Skeletal muscle satellite cell (primary cell): ENCODE results near the gene SRSF3.
"Not testable (repeated sequence)": the region's sequence is repeated elsewhere in the genome, so short reads cannot be mapped to it uniquely, and the experiment has no call there.

Source experiments
- H3K27me3 ChIP-seq: 2 replicates; pipeline ENCODE4 v1.7.0; 2013; ENCODE audit warnings: low read length; ENCODE audit not compliant: control insufficient read depth, insufficient read depth
- H3K36me3 ChIP-seq: 2 replicates; pipeline ENCODE4 v1.7.0; 2013; ENCODE audit warnings: mild to moderate bottlenecking, control low read depth, low read length; ENCODE audit not compliant: insufficient read depth
- H3K4me1 ChIP-seq: 2 replicates; pipeline ENCODE4 v1.7.0; 2013; ENCODE audit warnings: low read length; ENCODE audit not compliant: control insufficient read depth, insufficient read depth
- H3K4me2 ChIP-seq: 2 replicates; pipeline ENCODE4 v1.7.0; 2013; ENCODE audit warnings: mild to moderate bottlenecking, low read length
- H3K4me3 ChIP-seq: 2 replicates; pipeline ENCODE4 v1.7.0; 2013; ENCODE audit warnings: low read length
- H3K9ac ChIP-seq: 2 replicates; pipeline ENCODE4 v1.7.0; 2013; ENCODE audit warnings: mild to moderate bottlenecking, low read depth, low read length, moderate library complexity
- H3K9me3 ChIP-seq: replicated peaks from 2 replicates; pipeline ENCODE4 v1.7.0; 2013; ENCODE audit warnings: mild to moderate bottlenecking, control low read depth, low read length

SRSF3 gene

DNA sequence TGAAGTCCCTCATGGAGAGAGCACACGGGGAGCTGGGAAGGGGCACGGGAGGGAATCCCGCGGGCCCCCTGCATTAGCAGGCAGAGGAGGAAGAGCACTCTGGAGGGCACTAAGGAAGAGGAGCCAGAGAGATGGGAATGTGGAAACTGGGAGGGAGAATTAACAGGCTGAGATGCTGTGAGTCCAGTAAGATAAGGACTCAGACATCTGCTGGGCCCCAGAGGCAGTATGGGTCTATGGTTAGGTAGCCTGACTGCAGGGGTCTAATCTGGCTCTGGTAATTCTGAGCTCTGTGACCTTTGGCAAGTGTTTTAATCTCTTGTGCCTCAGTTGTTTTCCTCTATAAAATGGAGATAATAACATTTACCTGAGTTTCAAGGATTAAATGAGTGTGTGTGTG, 15.7 kb upstream of the SRSF3 start:
- Histone ChIP-seq H3K9me3 (no peaks in the 10 kb centered on the region), H3K4me2 (no peak overlapping the region)

GRCh38 chr6:36580184-36580526, 14.0 kb upstream of the SRSF3 start:
- Histone ChIP-seq H3K4me3 (no peak overlapping the region), H3K9me3 (no peaks in the 10 kb centered on the region), H3K27me3 (no peaks in the 10 kb centered on the region), H3K4me1 (peaks cover 43% of the 10 kb centered on the region), H3K4me2 (peak overlapping the region; percentile 27), H3K36me3 (no peaks in the 10 kb centered on the region), H3K9ac (peak overlapping the region; percentile 0)

More for the DNA sequence above, 15.7 kb upstream of the SRSF3 start:
- Histone ChIP-seq H3K9ac (no peak overlapping the region), H3K4me1 (peaks cover 40% of the 10 kb centered on the region), H3K27me3 (no peaks in the 10 kb centered on the region), H3K36me3 (no peaks in the 10 kb centered on the region), H3K4me3 (no peak overlapping the region)

DNA sequence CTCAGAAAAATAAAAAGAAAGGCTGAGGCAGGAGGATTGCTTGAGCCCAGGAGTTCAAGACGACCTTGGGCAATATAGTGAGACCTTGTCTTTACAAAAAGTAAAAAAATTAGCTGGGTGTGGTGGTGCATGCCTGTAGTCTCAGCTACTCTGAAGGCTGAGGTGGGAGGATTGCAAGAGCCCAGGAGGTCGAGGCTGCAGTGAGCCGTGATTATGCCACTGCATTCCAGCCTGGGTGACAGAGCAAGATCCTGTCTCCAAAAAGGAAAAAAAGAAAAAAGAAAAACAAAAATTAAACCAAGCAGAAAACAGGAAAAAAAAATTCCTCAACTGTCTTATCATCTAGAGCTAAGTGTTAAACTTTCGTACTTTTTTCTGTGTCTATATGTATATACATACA, 12.4 kb upstream of the SRSF3 start:
- Histone ChIP-seq H3K4me1 (peaks cover 46% of the 10 kb centered on the region), H3K27me3 (no peaks in the 10 kb centered on the region), H3K36me3 (no peaks in the 10 kb centered on the region), H3K9ac (no peak overlapping the region), H3K9me3 (no peaks in the 10 kb centered on the region), H3K4me3 (no peak overlapping the region), H3K4me2 (no peak overlapping the region)

DNA sequence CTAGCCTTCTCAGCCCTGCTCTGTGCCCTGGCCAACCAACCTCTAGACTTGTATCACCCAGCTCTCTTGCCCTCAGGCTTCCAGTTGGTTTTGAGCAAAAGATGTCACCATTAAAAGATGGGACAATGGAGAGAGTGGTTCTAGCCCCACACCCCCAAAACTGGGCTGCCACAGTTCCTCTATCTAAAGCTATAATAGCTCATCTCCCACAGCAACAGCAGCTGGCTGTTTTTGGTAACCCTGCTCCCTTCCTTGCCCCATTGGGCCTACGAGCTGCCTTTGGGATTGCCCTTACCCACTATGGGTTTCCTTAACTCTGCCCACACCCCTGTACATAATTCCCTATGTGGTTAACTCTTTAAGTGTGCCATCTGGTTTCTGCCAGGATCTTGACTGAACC, 7.6 kb upstream of the SRSF3 start:
- Histone ChIP-seq H3K4me2 (no peak overlapping the region), H3K4me1 (peaks cover 22% of the 10 kb centered on the region), H3K9me3 (no peaks in the 10 kb centered on the region), H3K9ac (no peak overlapping the region), H3K27me3 (no peaks in the 10 kb centered on the region), H3K4me3 (no peak overlapping the region), H3K36me3 (no peaks in the 10 kb centered on the region)

DNA sequence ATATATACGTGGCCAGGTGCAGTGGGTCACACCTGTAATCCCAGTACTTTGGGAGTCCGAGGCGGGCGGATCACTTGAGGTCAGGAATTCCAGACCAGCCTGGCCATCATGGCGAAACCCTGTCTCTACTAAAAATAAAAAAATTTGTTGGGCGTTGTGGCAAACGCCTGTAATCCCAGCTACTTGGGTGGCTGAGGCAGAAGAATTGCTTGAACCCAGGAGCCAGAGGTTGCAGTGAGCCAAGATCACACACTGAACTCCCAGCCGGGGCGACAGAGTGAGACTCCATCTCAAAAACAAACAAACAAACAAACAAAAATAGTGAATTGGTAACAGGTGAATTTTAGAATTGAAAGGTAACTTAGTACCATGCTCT, 5.1 kb upstream of the SRSF3 start:
- peaks cover 24% of the 10 kb centered on the region for H3K4me1 ChIP-seq
- not testable (repeated sequence) for H3K36me3 ChIP-seq, H3K9me3 ChIP-seq, H3K4me3 ChIP-seq, H3K4me2 ChIP-seq, H3K27me3 ChIP-seq, H3K9ac ChIP-seq

GRCh38 chr6:36590237-36590636, 3.9 kb upstream of the SRSF3 start:
- H3K9me3 ChIP-seq = no peaks in the 10 kb centered on the region
- no peaks in the 10 kb centered on the region for H3K27me3 ChIP-seq
- H3K36me3 ChIP-seq = peaks cover 5% of the 10 kb centered on the region
- H3K9ac ChIP-seq = no peak overlapping the region
- H3K4me3 ChIP-seq = no peak overlapping the region
- H3K4me2 ChIP-seq = peak overlapping the region; percentile 55
- H3K4me1 ChIP-seq = peaks cover 20% of the 10 kb centered on the region

GRCh38 chr6:36592221-36592655, 1.9 kb upstream of the SRSF3 start:
- H3K9ac ChIP-seq = no peak overlapping the region
- peaks cover 15% of the 10 kb centered on the region for H3K4me1 ChIP-seq

DNA sequence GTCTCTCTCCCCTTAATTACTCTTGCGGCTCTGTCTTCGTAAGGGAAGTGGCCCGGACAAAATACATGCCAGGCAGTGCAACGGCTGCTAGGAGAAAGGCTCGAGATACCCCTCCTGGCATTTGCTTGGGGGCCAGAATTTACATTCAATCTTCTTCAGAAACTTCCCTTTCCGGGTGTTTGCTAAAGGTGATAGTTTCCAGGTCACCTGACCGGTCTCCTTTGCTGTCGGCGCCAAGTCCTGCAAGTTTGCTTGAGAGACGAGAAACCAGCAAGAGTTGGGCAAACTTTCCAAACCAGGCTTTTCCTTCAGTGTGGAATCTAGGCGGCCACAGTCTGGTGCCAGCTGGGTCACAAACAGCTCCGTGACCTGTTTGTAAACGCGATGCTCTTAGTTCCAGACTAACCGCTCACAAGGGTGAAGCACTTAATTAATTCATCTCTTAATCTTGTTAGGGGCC, 563 bp upstream of the SRSF3 start:
- no peaks in the 10 kb centered on the region for H3K27me3 ChIP-seq
- H3K9ac ChIP-seq = peak overlapping the region; percentile 98
- peaks cover 23% of the 10 kb centered on the region for H3K4me1 ChIP-seq
- no peaks in the 10 kb centered on the region for H3K9me3 ChIP-seq
- H3K4me2 ChIP-seq = peak overlapping the region; percentile 89
- H3K4me3 ChIP-seq = peak overlapping the region; percentile 68
- peaks cover 35% of the 10 kb centered on the region for H3K36me3 ChIP-seq

More at GRCh38 chr6:36592221-36592655, 1.9 kb upstream of the SRSF3 start:
- Histone ChIP-seq H3K27me3 (no peaks in the 10 kb centered on the region), H3K36me3 (peaks cover 22% of the 10 kb centered on the region), H3K4me2 (no peak overlapping the region), H3K9me3 (no peaks in the 10 kb centered on the region), H3K4me3 (no peak overlapping the region)

DNA sequence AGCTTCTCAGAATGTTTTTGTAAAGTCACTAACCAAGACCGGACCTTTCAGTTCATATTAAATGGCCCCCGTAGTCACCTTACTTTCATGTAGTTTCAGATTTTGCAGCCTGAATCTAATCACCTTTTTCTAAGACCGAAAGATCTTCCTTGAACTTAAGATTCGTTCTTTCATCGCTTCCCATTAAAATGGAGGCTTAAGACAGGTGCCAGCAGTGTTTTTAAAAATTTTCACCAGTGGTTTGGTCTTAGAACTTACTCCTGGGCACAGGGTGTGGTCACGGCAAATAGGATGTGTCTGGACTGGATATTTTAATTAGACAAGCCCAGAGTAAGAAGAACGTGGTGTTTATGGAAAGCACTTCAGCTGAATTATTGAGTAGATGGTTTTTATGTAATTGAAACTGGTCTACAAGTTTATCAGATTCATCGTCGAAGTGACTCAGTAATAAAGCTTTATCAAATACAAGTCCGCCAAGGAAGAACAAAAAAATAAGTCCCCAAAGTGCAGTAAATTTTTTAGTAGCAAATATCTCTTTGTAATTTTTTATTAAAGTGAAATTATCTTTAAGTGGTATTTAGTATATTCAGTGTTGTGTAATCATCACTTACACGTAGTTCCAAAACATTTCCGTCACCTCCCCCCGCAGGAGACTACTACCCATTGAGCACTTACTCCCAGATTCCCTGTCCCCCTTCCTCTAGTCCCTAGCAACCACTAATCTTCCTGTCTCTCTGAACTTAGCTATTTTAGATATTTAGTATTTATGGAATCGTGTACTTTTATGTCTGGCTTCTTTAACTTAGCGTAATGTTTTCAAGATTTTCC, 868 bp downstream of the SRSF3 start:
- no peaks in the 10 kb centered on the region for H3K9me3 ChIP-seq
- peak overlapping the region; percentile 98 for H3K9ac ChIP-seq
- H3K36me3 ChIP-seq = peaks cover 50% of the 10 kb centered on the region
- H3K27me3 ChIP-seq = no peaks in the 10 kb centered on the region
- H3K4me1 ChIP-seq = peaks cover 35% of the 10 kb centered on the region
- H3K4me3 ChIP-seq = peak overlapping the region; percentile 74
- peak overlapping the region; percentile 85 for H3K4me2 ChIP-seq

DNA sequence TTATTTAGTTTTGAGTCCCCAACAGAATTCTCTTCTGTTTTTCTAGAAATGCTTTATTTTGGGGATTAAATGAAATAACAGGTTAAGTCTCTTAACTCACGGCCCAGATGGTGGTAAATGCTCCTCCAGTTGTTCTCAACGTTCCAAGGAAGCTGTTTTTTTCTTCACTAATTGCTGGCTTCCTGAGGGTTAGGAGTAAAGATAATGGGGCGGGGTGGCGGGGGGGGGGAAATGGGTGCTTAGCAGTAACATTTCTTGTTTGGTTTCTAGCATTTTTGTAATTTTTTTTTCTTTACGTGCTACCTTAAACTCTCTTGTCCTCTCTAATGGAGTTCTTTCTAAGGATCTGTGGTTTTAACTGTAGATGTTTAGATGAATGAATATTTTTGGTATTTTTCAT, 2.2 kb downstream of the SRSF3 start:
- no peaks in the 10 kb centered on the region for H3K9me3 ChIP-seq
- no peaks in the 10 kb centered on the region for H3K27me3 ChIP-seq
- peaks cover 63% of the 10 kb centered on the region for H3K36me3 ChIP-seq
- peak overlapping the region; percentile 74 for H3K4me3 ChIP-seq
- H3K4me1 ChIP-seq = peaks cover 39% of the 10 kb centered on the region
- H3K4me2 ChIP-seq = peak overlapping the region; percentile 85
- H3K9ac ChIP-seq = peak overlapping the region; percentile 98

DNA sequence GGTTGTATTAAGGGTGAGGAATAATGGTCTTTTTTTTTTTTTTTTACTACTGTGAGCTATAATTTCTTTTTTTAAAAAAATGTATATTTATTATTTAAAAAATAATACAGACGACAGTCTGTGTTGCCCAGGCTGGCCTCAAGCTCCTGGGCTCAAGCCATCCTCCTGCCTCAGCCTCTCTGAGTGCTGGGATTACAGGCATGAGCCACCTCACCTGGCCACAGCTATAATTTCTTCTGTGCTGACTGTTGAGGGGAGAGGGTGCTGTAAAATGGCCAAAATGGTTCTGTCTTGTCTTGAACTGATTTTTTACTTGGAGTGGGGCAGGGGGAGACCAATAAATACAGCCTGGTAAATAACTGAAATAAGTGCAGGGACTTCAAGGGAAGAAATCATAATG, 3.6 kb downstream of the SRSF3 start:
- peaks cover 45% of the 10 kb centered on the region for H3K4me1 ChIP-seq
- peaks cover 77% of the 10 kb centered on the region for H3K36me3 ChIP-seq
- H3K9ac ChIP-seq = peak overlapping the region; percentile 98
- H3K9me3 ChIP-seq = no peaks in the 10 kb centered on the region
- peak overlapping the region; percentile 85 for H3K4me2 ChIP-seq
- peak overlapping the region; percentile 74 for H3K4me3 ChIP-seq
- no peaks in the 10 kb centered on the region for H3K27me3 ChIP-seq

DNA sequence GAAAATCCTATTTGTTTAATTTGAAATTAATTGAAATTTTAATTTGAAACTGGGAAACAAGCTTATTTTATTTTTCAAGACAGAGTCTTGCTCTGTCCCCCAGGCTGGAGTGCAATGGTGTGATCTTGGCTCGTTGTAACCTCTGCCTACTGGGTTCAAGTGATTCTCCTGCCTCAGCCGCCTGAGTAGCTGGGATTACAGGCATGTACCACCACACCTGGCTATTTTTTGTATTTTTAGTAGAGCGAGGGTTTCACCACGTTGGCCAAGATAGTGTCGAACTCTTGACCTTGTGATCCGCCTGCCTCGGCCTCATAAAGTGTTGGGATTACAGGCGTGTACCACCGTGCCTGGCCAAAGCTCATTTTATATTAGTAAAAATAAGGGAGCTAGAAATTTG, 4.2 kb downstream of the SRSF3 start:
- peaks cover 83% of the 10 kb centered on the region for H3K36me3 ChIP-seq
- H3K4me1 ChIP-seq = peaks cover 50% of the 10 kb centered on the region
- H3K9me3 ChIP-seq = no peaks in the 10 kb centered on the region
- no peaks in the 10 kb centered on the region for H3K27me3 ChIP-seq
- peak overlapping the region; percentile 74 for H3K4me3 ChIP-seq
- H3K9ac ChIP-seq = peak overlapping the region; percentile 98
- H3K4me2 ChIP-seq = peak overlapping the region; percentile 85
